ENCODE measurements around the gene MYZAP.

The MYZAP gene

DNA sequence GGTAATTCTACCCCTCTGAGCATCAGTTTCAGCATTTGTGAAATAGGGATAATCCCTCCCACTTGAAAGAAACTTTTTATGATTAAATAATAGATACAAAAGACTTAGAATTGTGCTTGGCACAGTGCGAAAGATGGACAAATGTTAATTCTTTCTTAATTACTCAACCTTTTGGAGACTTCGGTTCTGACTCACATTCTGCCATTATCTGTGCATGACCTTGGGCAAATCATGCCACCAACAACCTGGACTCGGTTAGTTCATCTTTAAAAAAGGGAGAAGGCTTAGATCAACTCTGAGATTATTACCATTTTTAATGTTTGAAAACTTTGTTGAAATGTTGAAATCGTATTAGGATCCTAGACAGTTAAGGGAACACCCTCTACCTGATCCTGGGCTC, 74.2 kb downstream of the MYZAP start:
- Histone ChIP-seq H3K36me3 (no peaks in the 10 kb centered on the region), H3K9me3 (no peaks in the 10 kb centered on the region), H3K4me1 (ENCODE audit: control insufficient read depth in 1 of 2, insufficient read depth in 1 of 2, low read depth in 1 of 2, low read length in 1 of 2) (no peaks in the 10 kb centered on the region), H3K27me3 (peaks cover 49% of the 10 kb centered on the region), H3K4me3 (ENCODE audit: low read depth in 1 of 2, low read length in 1 of 2) (no peak overlapping the region), H3K27ac (no peak overlapping the region)
- TF ChIP-seq, protein P1, sequence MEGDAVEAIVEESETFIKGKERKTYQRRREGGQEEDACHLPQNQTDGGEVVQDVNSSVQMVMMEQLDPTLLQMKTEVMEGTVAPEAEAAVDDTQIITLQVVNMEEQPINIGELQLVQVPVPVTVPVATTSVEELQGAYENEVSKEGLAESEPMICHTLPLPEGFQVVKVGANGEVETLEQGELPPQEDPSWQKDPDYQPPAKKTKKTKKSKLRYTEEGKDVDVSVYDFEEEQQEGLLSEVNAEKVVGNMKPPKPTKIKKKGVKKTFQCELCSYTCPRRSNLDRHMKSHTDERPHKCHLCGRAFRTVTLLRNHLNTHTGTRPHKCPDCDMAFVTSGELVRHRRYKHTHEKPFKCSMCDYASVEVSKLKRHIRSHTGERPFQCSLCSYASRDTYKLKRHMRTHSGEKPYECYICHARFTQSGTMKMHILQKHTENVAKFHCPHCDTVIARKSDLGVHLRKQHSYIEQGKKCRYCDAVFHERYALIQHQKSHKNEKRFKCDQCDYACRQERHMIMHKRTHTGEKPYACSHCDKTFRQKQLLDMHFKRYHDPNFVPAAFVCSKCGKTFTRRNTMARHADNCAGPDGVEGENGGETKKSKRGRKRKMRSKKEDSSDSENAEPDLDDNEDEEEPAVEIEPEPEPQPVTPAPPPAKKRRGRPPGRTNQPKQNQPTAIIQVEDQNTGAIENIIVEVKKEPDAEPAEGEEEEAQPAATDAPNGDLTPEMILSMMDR (IDR thresholded peaks at IDR 0.05), result no peak

DNA sequence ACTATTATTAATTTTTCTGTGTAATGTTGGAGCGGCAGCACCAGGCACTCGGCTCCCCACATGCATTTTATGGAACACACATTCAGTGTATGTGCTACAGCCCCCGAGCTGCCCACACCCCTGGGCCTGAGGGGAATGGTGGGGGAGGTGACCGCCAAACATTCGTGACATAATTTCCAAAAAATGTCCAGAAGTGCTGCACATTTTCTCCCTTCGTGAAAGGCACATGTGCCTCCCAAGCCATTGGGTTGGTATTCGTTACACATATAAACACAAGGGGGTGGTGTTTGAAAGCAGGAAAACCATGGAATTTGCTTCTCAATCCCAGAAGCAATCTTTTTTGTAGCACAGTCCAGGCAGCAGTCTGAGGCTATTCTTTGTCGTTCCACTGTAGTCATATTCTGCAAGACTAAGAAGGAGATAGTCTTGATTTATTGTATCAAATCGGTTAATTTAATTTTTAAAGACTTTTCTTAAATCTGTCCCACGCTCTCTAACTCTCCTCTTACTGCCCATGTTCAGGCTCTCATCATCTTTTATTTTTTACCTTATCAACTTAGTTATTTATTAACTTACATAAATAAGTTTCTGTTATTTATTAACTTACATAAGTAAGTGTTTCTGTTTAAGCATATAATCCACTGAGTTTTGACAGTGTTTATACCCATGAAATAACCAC, 75.6 kb downstream of the MYZAP start:
- TF ChIP-seq, protein P1 (IDR thresholded peaks at IDR 0.05), result no peak
- H3K27me3 ChIP-seq, result peaks cover 49% of the 10 kb centered on the region
- H3K4me3 ChIP-seq (ENCODE audit: low read depth in 1 of 2, low read length in 1 of 2), result no peak overlapping the region
- no peak overlapping the region for H3K27ac ChIP-seq
- no peaks in the 10 kb centered on the region for H3K9me3 ChIP-seq
- no peaks in the 10 kb centered on the region for H3K4me1 ChIP-seq (ENCODE audit: control insufficient read depth in 1 of 2, insufficient read depth in 1 of 2, low read depth in 1 of 2, low read length in 1 of 2)
- no peaks in the 10 kb centered on the region for H3K36me3 ChIP-seq

DNA sequence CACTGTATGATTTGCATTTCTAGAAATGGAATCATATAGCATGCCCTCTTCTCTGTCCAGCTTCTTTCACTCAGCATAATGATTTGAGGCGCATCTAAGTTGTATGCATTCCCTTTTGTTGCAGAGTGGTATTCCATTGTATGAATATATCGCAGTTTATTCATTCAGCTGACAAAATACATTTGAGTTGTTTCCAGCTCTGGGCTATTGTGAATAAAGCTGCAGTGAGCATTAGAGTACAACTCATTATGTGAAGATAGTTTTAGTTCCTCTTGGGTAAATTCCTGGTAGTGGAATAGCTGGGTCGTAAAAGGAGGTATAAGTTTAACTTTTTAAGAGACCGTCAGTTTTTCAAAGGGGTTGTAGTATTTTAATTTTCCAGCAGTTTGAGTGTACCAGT, 76.3 kb downstream of the MYZAP start:
- Histone ChIP-seq H3K36me3 (no peaks in the 10 kb centered on the region), H3K9me3 (no peaks in the 10 kb centered on the region), H3K27me3 (peaks cover 46% of the 10 kb centered on the region), H3K4me3 (ENCODE audit: low read depth in 1 of 2, low read length in 1 of 2) (no peak overlapping the region), H3K27ac (no peak overlapping the region), H3K4me1 (ENCODE audit: control insufficient read depth in 1 of 2, insufficient read depth in 1 of 2, low read depth in 1 of 2, low read length in 1 of 2) (no peaks in the 10 kb centered on the region)
- TF ChIP-seq, protein P1 (IDR thresholded peaks at IDR 0.05), result no peak

DNA sequence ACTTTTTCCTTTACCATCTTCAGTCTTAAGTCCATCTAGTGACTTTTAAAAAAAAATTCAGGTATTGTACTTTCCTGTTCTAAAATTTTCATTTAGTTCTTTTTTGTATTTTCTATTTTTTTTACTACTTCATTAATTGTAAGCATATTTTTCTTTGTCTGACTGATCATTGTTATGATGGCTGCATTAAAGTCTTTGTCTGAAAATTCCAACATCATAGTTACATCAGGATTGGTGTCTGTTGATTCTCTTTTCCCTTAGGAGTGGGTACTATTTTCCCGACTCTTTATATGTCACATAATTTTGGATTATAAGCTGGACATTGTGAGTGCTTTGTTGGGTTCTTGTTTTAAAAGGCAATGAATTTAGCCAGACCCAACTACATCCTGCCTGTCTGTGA, 79.9 kb downstream of the MYZAP start:
- H3K27me3 ChIP-seq, result peaks cover 55% of the 10 kb centered on the region
- H3K9me3 ChIP-seq, result no peaks in the 10 kb centered on the region
- H3K36me3 ChIP-seq, result no peaks in the 10 kb centered on the region
- no peak overlapping the region for H3K4me3 ChIP-seq (ENCODE audit: low read depth in 1 of 2, low read length in 1 of 2)
- H3K27ac ChIP-seq, result no peak overlapping the region
- no peaks in the 10 kb centered on the region for H3K4me1 ChIP-seq (ENCODE audit: control insufficient read depth in 1 of 2, insufficient read depth in 1 of 2, low read depth in 1 of 2, low read length in 1 of 2)
- TF ChIP-seq, protein P1 (IDR thresholded peaks at IDR 0.05), result no peak

DNA sequence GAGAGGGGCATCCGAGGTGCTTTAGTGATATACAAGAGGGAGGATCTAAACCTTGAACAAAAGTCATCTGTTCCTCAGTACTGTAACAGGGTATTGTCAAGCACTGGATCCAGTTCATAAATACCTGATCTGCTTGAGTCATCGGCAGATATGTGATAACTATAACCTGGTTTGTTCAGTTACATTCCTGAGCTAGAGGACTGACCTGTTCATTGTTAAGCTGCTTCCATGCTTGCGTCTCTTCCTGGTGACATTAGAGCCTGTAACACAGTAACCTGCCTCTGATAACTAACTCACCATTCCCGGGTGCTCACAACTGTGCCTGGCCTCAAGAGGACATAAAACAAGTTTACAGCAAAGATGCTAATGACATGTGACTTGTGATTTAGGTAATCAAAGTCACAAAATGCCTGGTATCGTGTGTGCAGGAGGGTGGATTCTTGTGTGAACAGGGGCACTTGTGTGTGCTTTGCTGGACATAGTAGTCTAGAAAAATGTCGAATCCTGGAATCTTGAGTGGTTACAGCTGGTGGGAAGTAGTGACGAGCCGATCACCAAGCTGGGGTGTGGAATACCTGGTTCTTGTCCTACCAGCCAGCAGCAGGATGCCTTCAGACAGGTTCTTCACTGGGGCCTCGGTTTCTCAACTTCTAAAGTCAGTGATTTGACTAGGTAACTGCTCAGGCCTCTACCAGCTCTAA, 83.9 kb downstream of the MYZAP start:
- no peaks in the 10 kb centered on the region for H3K36me3 ChIP-seq
- TF ChIP-seq, protein P1 (IDR thresholded peaks at IDR 0.05), result no peak
- no peak overlapping the region for H3K4me3 ChIP-seq (ENCODE audit: low read depth in 1 of 2, low read length in 1 of 2)
- H3K27me3 ChIP-seq, result peaks cover 26% of the 10 kb centered on the region
- H3K4me1 ChIP-seq (ENCODE audit: control insufficient read depth in 1 of 2, insufficient read depth in 1 of 2, low read depth in 1 of 2, low read length in 1 of 2), result no peaks in the 10 kb centered on the region
- no peaks in the 10 kb centered on the region for H3K9me3 ChIP-seq
- H3K27ac ChIP-seq, result no peak overlapping the region

All from neutrophil (primary cell).